Tibial nerve (tissue), 4 donors: ENCODE measurements around the gene GRK1. TPM values are rescaled to one million over a fixed set of nuclear protein-coding genes. Genes with fewer than 3 reads are reported as not detected.

Experiments
- DNase-seq, 2 donors: peaks; one replicate each; pipeline ENCODE4 v3.0.0-alpha.2; 2019; ENCODE audit warnings: low spot score in 2 of 2
- H3K27ac ChIP-seq, 4 donors: fragments of 200-600 bp; sonication (generic) in 3 of 4; one replicate each; pipeline ENCODE4 v1.5.1; 2017 to 2019; ENCODE audit warnings: mild to moderate bottlenecking in 1 of 4
- H3K27me3 ChIP-seq, 2 donors: fragments of 200-600 bp; sonication (generic) in 1 of 2; one replicate each; pipeline versions ENCODE4 v1.5.1 to v1.6.0; 2017 to 2019
- H3K36me3 ChIP-seq, 3 donors: fragments of 200-600 bp; sonication (generic); one replicate each; pipeline ENCODE4 v1.5.1; 2018 to 2019
- H3K4me1 ChIP-seq, 4 donors: fragments of 200-600 bp; sonication (generic) in 3 of 4; one replicate each; pipeline ENCODE4 v1.5.1; 2017 to 2019
- H3K4me3 ChIP-seq, 4 donors: fragments of 200-600 bp; sonication (generic) in 3 of 4; one replicate each; pipeline ENCODE4 v1.5.1; 2017 to 2019; ENCODE audit warnings: mild to moderate bottlenecking in 1 of 4, moderate library complexity in 1 of 4
- H3K9me3 ChIP-seq, 4 donors: fragments of 200-600 bp; sonication (generic) in 3 of 4; one replicate each; pipeline ENCODE4 v1.5.1; 2017 to 2019
- EP300 ChIP-seq, 2 donors: sonication (generic); formaldehyde crosslinking; IDR thresholded peaks; one replicate each; pipeline ENCODE4 v1.6.1; 2017; ENCODE audit warnings: antibody characterized with exemption in 2 of 2, mild to moderate bottlenecking in 1 of 2
- POLR2A ChIP-seq, 2 donors: fragments of 450-650 bp; IDR thresholded peaks; one replicate each; pipeline ENCODE4 v1.6.1; 2017; ENCODE audit warnings: antibody characterized with exemption in 2 of 2, mild to moderate bottlenecking in 2 of 2, moderate library complexity in 2 of 2
- WGBS, 2 donors: methylation state at CpG; one replicate each; pipeline ENCODE4 v1.1.5; 2018; 5-methylcytosine and 5-hydroxymethylcytosine counted together
- total RNA-seq, 4 donors: library from RNA; depleted of rRNA; stranded (reverse); fragments of >200 nt; gene quantifications; one replicate each; pipeline ENCODE4 v1.1.0, GENCODE V29; 2016
- TF ChIP-seq, protein P1 (sequence below), 5 experiments: fragments of 200-600 bp in 3 of 5; fragments of 450-650 bp in 2 of 5; sonication (generic) in 3 of 5; IDR thresholded peaks; one replicate each; pipeline ENCODE4 v1.5.1; 2016 to 2019; ENCODE audit warnings: antibody characterized with exemption in 5 of 5, mild to moderate bottlenecking in 3 of 5, moderate library complexity in 2 of 5

Gene GRK1
- total RNA-seq, 4 donors from 2014 or later: not detected

DNA sequence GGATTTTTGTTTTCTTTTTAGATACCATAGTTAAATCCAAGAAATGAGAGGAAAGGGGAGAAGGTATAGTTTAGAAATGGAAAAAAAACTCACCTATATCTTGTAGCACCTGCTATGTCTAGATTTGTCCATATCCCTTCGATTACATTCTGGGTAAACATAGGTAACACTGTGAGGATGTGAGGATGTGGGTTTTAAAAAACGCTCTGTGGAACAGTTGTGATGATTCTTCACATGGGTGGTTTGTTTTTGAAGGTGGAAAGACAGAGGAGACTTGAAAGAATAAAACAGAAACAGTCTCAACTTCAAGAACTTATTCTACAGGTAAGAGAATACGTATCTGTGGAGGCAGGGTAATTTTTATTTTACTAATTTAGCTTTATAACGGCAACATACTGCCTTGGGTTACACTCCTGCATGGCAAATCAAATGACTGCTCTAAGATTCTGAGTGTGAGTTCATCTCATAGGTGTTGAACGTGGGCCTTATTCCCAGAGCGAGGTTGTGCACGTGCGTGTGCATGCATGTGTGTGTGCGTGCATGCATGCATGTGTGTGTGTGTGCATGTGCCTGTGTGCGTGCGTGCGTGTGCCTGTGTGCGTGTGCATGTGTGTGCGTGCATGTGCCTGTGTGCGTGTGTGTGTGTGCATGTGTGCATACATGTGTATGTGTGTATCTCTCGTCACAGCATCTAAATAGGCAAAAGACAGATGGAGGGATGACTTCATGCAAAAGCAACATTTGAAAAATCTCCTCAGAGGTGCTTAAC is 32.6 kb upstream of the GRK1 start:
- WGBS, 2 donors: 94 to 95% methylated on average over 16 of the region's 16 CpGs
- no peaks in the 10 kb centered on the region for H3K27me3 ChIP-seq
- no peaks in the 10 kb centered on the region for H3K9me3 ChIP-seq
- no peak overlapping the region for H3K27ac ChIP-seq
- DNase-seq: no peak
- H3K4me1 ChIP-seq: no peaks in the 10 kb centered on the region
- H3K4me3 ChIP-seq: no peak overlapping the region
- TF ChIP-seq, protein P1, sequence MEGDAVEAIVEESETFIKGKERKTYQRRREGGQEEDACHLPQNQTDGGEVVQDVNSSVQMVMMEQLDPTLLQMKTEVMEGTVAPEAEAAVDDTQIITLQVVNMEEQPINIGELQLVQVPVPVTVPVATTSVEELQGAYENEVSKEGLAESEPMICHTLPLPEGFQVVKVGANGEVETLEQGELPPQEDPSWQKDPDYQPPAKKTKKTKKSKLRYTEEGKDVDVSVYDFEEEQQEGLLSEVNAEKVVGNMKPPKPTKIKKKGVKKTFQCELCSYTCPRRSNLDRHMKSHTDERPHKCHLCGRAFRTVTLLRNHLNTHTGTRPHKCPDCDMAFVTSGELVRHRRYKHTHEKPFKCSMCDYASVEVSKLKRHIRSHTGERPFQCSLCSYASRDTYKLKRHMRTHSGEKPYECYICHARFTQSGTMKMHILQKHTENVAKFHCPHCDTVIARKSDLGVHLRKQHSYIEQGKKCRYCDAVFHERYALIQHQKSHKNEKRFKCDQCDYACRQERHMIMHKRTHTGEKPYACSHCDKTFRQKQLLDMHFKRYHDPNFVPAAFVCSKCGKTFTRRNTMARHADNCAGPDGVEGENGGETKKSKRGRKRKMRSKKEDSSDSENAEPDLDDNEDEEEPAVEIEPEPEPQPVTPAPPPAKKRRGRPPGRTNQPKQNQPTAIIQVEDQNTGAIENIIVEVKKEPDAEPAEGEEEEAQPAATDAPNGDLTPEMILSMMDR (IDR thresholded peaks at IDR 0.05): no peak
- TF ChIP-seq EP300 (IDR thresholded peaks at IDR 0.05) (no peak), POLR2A (IDR thresholded peaks at IDR 0.05) (no peak)
- H3K36me3 ChIP-seq: peaks cover 0 to 90% (median 12%) of the 10 kb centered on the region in 3 donors

DNA sequence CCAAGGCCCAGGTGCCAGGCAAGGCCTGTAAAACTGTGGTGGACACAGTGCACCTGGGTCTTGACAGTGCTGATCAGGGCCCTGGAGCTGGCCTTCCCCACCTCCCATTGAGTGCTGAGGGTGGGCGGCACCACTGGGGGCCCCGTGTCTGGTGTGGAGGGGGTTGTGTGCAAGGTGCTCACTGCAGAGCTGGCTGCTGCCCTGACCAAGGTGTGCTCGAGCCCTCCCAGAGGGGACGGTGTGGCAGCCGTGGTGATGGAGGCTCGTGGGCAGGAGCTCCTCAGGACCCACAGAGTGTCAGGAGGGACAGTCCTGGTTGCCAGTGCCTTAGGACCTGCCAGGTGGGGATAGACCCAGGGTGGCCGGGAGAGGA is 32.0 kb upstream of the GRK1 start:
- DNase-seq: no peak
- peaks cover 0 to 96% (median 12%) of the 10 kb centered on the region in 3 donors for H3K36me3 ChIP-seq
- no peaks in the 10 kb centered on the region for H3K4me1 ChIP-seq
- no peaks in the 10 kb centered on the region for H3K27me3 ChIP-seq
- no peak overlapping the region for H3K4me3 ChIP-seq
- no peaks in the 10 kb centered on the region for H3K9me3 ChIP-seq
- WGBS, 2 donors: 94 to 96% methylated on average over 3 to 5 of the region's 7 CpGs
- TF ChIP-seq POLR2A (IDR thresholded peaks at IDR 0.05): no peak
- TF ChIP-seq EP300 (IDR thresholded peaks at IDR 0.05): no peak
- TF ChIP-seq, protein P1 (IDR thresholded peaks at IDR 0.05): no peak
- H3K27ac ChIP-seq: no peak overlapping the region

DNA sequence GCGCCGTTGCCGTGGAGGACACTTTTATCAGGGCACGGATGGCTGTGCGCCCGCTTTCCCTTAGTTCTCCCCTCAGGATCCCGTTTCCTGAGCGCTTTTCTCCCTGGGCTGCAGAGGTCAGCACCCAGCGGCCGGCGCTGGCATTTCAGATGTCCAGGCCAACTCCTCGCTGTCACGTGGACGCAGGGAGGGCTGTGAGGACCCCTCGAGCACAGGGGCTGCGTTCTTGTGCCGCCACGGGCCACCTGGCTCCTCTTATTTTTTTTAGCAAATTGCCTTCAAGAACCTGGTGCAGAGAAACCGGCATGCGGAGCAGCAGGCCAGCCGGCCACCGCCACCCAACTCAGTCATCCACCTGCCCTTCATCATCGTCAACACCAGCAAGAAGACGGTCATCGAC is 31.3 kb upstream of the GRK1 start:
- no peak for DNase-seq

DNA sequence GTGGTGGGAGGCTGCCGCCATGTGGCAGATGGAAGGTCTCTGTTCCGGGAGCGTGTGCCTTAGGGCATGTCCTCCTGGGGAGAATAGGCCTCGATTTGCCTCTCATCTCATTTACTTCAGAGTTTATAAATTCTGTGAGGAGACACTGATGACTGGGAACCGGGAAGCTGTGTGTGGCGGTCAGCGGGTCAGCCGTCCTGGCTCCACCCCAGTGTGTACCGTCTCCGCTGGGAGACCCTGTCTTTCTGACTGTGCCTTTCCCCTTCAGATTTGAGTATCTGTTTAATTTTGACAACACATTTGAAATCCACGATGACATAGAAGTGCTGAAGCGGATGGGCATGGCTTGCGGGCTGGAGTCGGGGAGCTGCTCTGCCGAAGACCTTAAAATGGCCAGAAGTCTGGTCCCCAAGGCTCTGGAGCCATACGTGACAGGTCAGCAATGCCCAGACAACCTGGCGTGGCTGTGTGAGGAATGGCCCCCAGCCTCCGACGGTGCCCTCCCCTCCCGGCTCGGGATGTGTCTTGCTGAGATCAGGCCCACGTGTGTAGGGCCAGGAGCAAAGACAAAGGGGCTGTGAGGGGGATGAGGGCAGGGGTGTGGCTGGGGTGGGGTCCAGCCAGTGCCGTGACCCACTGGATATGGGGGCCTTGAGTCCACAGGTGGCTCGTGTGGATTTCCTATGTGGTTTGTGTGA is 30.6 kb upstream of the GRK1 start:
- H3K4me1 ChIP-seq: no peaks in the 10 kb centered on the region
- 92 to 96% methylated on average over 24 of the region's 24 CpGs for WGBS, 2 donors
- H3K9me3 ChIP-seq: no peaks in the 10 kb centered on the region
- DNase-seq: no peak
- H3K27me3 ChIP-seq: no peaks in the 10 kb centered on the region
- H3K4me3 ChIP-seq: no peak overlapping the region
- H3K36me3 ChIP-seq: peaks cover 0 to 93% (median 17%) of the 10 kb centered on the region in 3 donors
- no peak for TF ChIP-seq POLR2A (IDR thresholded peaks at IDR 0.05)
- no peak for TF ChIP-seq EP300 (IDR thresholded peaks at IDR 0.05)
- TF ChIP-seq, protein P1 (IDR thresholded peaks at IDR 0.05): no peak
- H3K27ac ChIP-seq: no peak overlapping the region

More for the DNA sequence above, 31.3 kb upstream of the GRK1 start:
- Histone ChIP-seq H3K4me3 (no peak overlapping the region), H3K4me1 (no peaks in the 10 kb centered on the region), H3K9me3 (no peaks in the 10 kb centered on the region), H3K27ac (no peak overlapping the region), H3K27me3 (no peaks in the 10 kb centered on the region), H3K36me3 (peaks cover 0 to 97% (median 16%) of the 10 kb centered on the region in 3 donors)
- 97 to 99% methylated on average over 25 of the region's 25 CpGs for WGBS, 2 donors
- TF ChIP-seq POLR2A (IDR thresholded peaks at IDR 0.05) (no peak), EP300 (IDR thresholded peaks at IDR 0.05) (no peak)
- TF ChIP-seq, protein P1 (IDR thresholded peaks at IDR 0.05): no peak
